Measurements from ENCODE around the gene THADA. TPM values are rescaled to one million over a fixed set of nuclear protein-coding genes. Genes with fewer than 3 reads are reported as not detected.

Gene THADA
- total RNA-seq, 1 experiment from 2014 or later: 20.1 TPM

- no peak for DNase-seq
- peak overlapping the region in 2 of 3 experiments; percentile 16 to 37; a peak in 2 of 7 replicates for H3K27ac Mint-ChIP-seq
- no peaks in the 10 kb centered on the region for H3K36me3 Mint-ChIP-seq (ENCODE audit: insufficient read depth in 1 of 3, low read depth in 3 of 3)
- no peaks in the 10 kb centered on the region for H3K27me3 ChIP-seq (ENCODE audit: insufficient read depth, low read length)
- H3K23me2 ChIP-seq (ENCODE audit: insufficient read length, low read depth, low read length, poor library complexity, severe bottlenecking): no peaks in the 10 kb centered on the region
- no peak overlapping the region for H3T11ph ChIP-seq (ENCODE audit: low read length)
- no peak overlapping the region for H2BK12ac ChIP-seq (ENCODE audit: insufficient read length, low read depth, low read length)
- no peak overlapping the region for H2BK20ac ChIP-seq (ENCODE audit: low read depth, low read length, poor library complexity, severe bottlenecking)
- no peak overlapping the region for H3K4me3 Mint-ChIP-seq
- H2AK5ac ChIP-seq (ENCODE audit: insufficient read length, low read length): no peak overlapping the region
- H3K4me2 ChIP-seq (ENCODE audit: insufficient read depth, insufficient read length, low read length): no peak overlapping the region
- no peaks in the 10 kb centered on the region for H3K79me1 ChIP-seq (ENCODE audit: insufficient read depth, low read depth, low read length, poor library complexity, severe bottlenecking)
- no peak overlapping the region for H3K9ac ChIP-seq (ENCODE audit: extremely low read depth, insufficient read length, low read length)
- no peak overlapping the region for H3K56ac ChIP-seq (ENCODE audit: insufficient read length, low read depth, low read length)
- H3K4ac ChIP-seq (ENCODE audit: low read depth, low read length): no peak overlapping the region
- no peak overlapping the region for H2BK120ac ChIP-seq (ENCODE audit: low read depth, low read length, poor library complexity, severe bottlenecking)
- no peak overlapping the region for H3K18ac ChIP-seq (ENCODE audit: insufficient read length, low read depth, low read length)
- no peaks in the 10 kb centered on the region for H3K9me3 ChIP-seq (ENCODE audit: control insufficient read depth, low read depth, low read length)
- H4K8ac ChIP-seq (replicated peaks; ENCODE audit: insufficient read length, low read depth, low read length): no peak overlapping the region
- H4K5ac ChIP-seq (ENCODE audit: insufficient read length, low read depth, low read length): no peak overlapping the region
- H3K14ac ChIP-seq (ENCODE audit: insufficient read depth, low read length): no peak overlapping the region
- TF ChIP-seq, protein P1, sequence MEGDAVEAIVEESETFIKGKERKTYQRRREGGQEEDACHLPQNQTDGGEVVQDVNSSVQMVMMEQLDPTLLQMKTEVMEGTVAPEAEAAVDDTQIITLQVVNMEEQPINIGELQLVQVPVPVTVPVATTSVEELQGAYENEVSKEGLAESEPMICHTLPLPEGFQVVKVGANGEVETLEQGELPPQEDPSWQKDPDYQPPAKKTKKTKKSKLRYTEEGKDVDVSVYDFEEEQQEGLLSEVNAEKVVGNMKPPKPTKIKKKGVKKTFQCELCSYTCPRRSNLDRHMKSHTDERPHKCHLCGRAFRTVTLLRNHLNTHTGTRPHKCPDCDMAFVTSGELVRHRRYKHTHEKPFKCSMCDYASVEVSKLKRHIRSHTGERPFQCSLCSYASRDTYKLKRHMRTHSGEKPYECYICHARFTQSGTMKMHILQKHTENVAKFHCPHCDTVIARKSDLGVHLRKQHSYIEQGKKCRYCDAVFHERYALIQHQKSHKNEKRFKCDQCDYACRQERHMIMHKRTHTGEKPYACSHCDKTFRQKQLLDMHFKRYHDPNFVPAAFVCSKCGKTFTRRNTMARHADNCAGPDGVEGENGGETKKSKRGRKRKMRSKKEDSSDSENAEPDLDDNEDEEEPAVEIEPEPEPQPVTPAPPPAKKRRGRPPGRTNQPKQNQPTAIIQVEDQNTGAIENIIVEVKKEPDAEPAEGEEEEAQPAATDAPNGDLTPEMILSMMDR (conservative IDR thresholded peaks at IDR 0.05): no peak
- no peak overlapping the region for H2BK5ac ChIP-seq (ENCODE audit: insufficient read length, low read length)
- no peaks in the 10 kb centered on the region for H4K20me1 ChIP-seq (ENCODE audit: control insufficient read depth, insufficient read depth, insufficient read length)
- H3K27me3 Mint-ChIP-seq (ENCODE audit: low read depth): no peaks in the 10 kb centered on the region
- no peak overlapping the region for H3K27ac ChIP-seq (ENCODE audit: insufficient read length, low read depth, low read length)
- no peak overlapping the region for H3K23ac ChIP-seq (ENCODE audit: insufficient read length, low read depth, low read length)
- no peaks in the 10 kb centered on the region for H3K79me2 ChIP-seq (ENCODE audit: insufficient read depth, low read length)
- WGBS (ENCODE audit: extremely low coverage, insufficient read length, low lambda C conversion rate): no CpG with 5 or more reads among the region's 3 CpGs
- H2BK15ac ChIP-seq (ENCODE audit: low read depth, low read length): no peak overlapping the region
- no peak overlapping the region for H2AFZ ChIP-seq (ENCODE audit: low read length)
- H3K4me1 ChIP-seq (ENCODE audit: insufficient read depth, low read length): no peaks in the 10 kb centered on the region
- no peaks in the 10 kb centered on the region; a peak in 1 of 5 replicates for H3K9me3 Mint-ChIP-seq
- H3K4me1 Mint-ChIP-seq: peaks cover 9 to 16% of the 10 kb centered on the region in 2 experiments
- H4K91ac ChIP-seq (ENCODE audit: insufficient read length, low read depth, low read length): no peak overlapping the region
Measured at GRCh38 chr2:43303889-43304288, 291.9 kb downstream of the THADA start.

All from H9 (cell line).